OCI-LY1 (cell line): ENCODE results near the gene NOP58.

ENCODE experiments used
- H2AFZ ChIP-seq: fragments of 200-600 bp; sonication (generic), shearing (Covaris generic); 2 replicates; pipeline ENCODE4 v1.6.0; 2014; ENCODE audit warnings: antibody characterized with exemption, mild to moderate bottlenecking, low read length
- H3F3A ChIP-seq: fragments of 200-600 bp; sonication (generic), shearing (Covaris generic); 2 replicates; pipeline ENCODE4 v1.6.0; 2014; ENCODE audit warnings: mild to moderate bottlenecking, antibody characterized with exemption, low read length, moderate library complexity; ENCODE audit not compliant: insufficient read depth
- H3K27ac ChIP-seq: fragments of 200-600 bp; sonication (generic); 2 replicates; pipeline ENCODE4 v1.5.1; 2014; ENCODE audit warnings: low read length, mixed run types, mild to moderate bottlenecking, low read depth; ENCODE audit not compliant: poor library complexity, severe bottlenecking
- H3K27me3 ChIP-seq: fragments of 200-600 bp; sonication (generic); 2 replicates; pipeline ENCODE4 v1.6.0; 2014; ENCODE audit warnings: antibody characterized with exemption, mild to moderate bottlenecking, low read length, moderate library complexity; ENCODE audit not compliant: insufficient read depth
- H3K36me3 ChIP-seq: fragments of 200-600 bp; sonication (generic); 2 replicates; pipeline ENCODE4 v1.6.1; 2014; ENCODE audit warnings: mild to moderate bottlenecking, antibody characterized with exemption, low read length, moderate library complexity, mixed read lengths; ENCODE audit not compliant: insufficient read depth
- H3K4me1 ChIP-seq: fragments of 200-600 bp; sonication (generic); 2 replicates; pipeline ENCODE4 v1.5.1; 2014; ENCODE audit warnings: mild to moderate bottlenecking, low read length, moderate library complexity; ENCODE audit not compliant: insufficient read depth, severe bottlenecking
- H3K4me2 ChIP-seq: fragments of 200-600 bp; sonication (generic), shearing (Covaris generic); 2 replicates; pipeline ENCODE4 v1.6.1; 2014; ENCODE audit warnings: low read length
- H3K4me3 ChIP-seq: fragments of 200-600 bp; sonication (generic); 2 replicates; pipeline ENCODE4 v1.5.1; 2014; ENCODE audit warnings: low read length, low read depth, mild to moderate bottlenecking, mixed read lengths; ENCODE audit not compliant: poor library complexity, severe bottlenecking
- H3K79me2 ChIP-seq: fragments of 200-600 bp; shearing (Covaris generic); 2 replicates; pipeline ENCODE4 v1.6.1; 2016; ENCODE audit warnings: mixed run types, low read length, mixed read lengths; ENCODE audit not compliant: insufficient read depth
- H3K9ac ChIP-seq: fragments of 200-600 bp; sonication (generic), shearing (Covaris generic); 2 replicates; pipeline ENCODE4 v1.6.1; 2014; ENCODE audit warnings: mild to moderate bottlenecking, low read length, mixed read lengths
- H3K9me2 ChIP-seq: fragments of 200-600 bp; sonication (generic), shearing (Covaris generic); 2 replicates; pipeline ENCODE4 v1.6.1; 2014; ENCODE audit warnings: low read depth, mild to moderate bottlenecking, low read length, mixed read lengths
- H3K9me3 ChIP-seq: fragments of 200-600 bp; shearing (Covaris generic); 2 replicates; pipeline ENCODE4 v1.6.1; 2014; ENCODE audit warnings: low read length, mixed read lengths
- H4K20me1 ChIP-seq: fragments of 200-600 bp; sonication (generic), shearing (Covaris generic); 2 replicates; pipeline ENCODE4 v1.6.0; 2016; ENCODE audit warnings: mild to moderate bottlenecking, low read length; ENCODE audit not compliant: insufficient read depth
- EZH2 ChIP-seq: fragments of 200-600 bp; sonication (generic), shearing (Covaris generic); IDR thresholded peaks from 2 replicates; pipeline ENCODE4 v1.8.0; 2017; ENCODE audit warnings: borderline replicate concordance, mixed run types, mild to moderate bottlenecking, antibody characterized with exemption, low read length, moderate library complexity, mixed read lengths
- TF ChIP-seq, protein P1 (sequence below): fragments of 200-600 bp; sonication (generic), shearing (Covaris generic); IDR thresholded peaks from 2 replicates; pipeline ENCODE4 v1.5.1; 2017; ENCODE audit warnings: mild to moderate bottlenecking, antibody characterized with exemption, low read length, moderate library complexity, mixed read lengths

NOP58 gene

DNA sequence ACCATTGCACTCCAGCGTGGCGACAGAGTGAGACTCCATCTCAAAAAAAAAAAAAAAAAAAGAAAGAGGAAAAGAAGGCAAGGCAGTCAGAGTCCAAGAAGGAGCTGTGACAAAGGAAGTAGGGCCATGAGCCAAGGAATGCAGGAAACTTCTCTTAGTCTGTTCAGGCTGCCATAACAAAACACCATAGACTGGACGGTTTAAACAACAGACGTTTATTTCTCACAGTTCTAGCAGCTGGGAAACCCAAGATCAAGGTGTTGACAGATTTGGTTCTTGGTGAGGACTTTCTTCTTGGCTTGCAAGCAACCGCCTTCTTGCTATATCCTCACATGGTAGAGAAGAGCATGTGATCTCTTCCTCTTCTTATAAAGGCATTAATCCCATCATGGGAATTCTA lies 14.1 kb upstream of the NOP58 start:
- H3K4me1 ChIP-seq = no peaks in the 10 kb centered on the region
- H3K9me3 ChIP-seq = peaks cover 5% of the 10 kb centered on the region; the same call in 1 of the 2 replicates
- H3K27ac ChIP-seq = no peak overlapping the region
- no peak overlapping the region for H3K4me2 ChIP-seq
- no peak for TF ChIP-seq EZH2
- no peak overlapping the region for H3K4me3 ChIP-seq
- H3K9ac ChIP-seq = no peak overlapping the region
- H3K36me3 ChIP-seq = no peaks in the 10 kb centered on the region; the same call in 1 of the 2 replicates
- no peak overlapping the region for H2AFZ ChIP-seq
- H3K79me2 ChIP-seq = no peaks in the 10 kb centered on the region
- no peaks in the 10 kb centered on the region for H4K20me1 ChIP-seq
- H3K27me3 ChIP-seq = no peaks in the 10 kb centered on the region
- no peaks in the 10 kb centered on the region for H3K9me2 ChIP-seq
- no peaks in the 10 kb centered on the region for H3F3A ChIP-seq

DNA sequence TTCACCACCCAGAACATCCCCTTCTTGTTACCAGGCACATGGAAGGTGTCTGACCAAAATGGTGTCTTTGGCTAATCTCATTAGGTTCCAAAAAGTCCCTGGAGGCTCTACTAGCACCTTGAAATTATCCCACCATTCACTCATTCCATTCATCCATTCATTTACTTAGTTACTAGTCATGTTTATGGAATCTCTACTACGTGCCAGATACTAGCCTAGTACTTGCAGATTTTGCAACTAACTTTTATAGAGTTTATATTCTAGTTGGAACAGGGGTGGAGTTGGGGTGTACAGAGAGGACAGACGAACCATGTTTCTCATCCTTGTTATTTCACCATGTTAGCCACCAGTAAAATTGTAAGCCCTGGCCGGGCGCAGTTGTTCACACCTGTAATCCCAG lies 4.0 kb upstream of the NOP58 start:
- Histone ChIP-seq H3K27ac (no peak overlapping the region), H3K27me3 (no peaks in the 10 kb centered on the region), H3K4me1 (peaks cover 8% of the 10 kb centered on the region), H2AFZ (no peak overlapping the region), H3K9me2 (no peaks in the 10 kb centered on the region), H4K20me1 (no peaks in the 10 kb centered on the region), H3K36me3 (no peaks in the 10 kb centered on the region; the same call in 1 of the 2 replicates), H3K79me2 (peaks cover 9% of the 10 kb centered on the region), H3F3A (no peaks in the 10 kb centered on the region), H3K9me3 (no peaks in the 10 kb centered on the region; the same call in 1 of the 2 replicates), H3K4me3 (no peak overlapping the region), H3K9ac (no peak overlapping the region), H3K4me2 (no peak overlapping the region)
- no peak for TF ChIP-seq EZH2
- TF ChIP-seq, protein P1, sequence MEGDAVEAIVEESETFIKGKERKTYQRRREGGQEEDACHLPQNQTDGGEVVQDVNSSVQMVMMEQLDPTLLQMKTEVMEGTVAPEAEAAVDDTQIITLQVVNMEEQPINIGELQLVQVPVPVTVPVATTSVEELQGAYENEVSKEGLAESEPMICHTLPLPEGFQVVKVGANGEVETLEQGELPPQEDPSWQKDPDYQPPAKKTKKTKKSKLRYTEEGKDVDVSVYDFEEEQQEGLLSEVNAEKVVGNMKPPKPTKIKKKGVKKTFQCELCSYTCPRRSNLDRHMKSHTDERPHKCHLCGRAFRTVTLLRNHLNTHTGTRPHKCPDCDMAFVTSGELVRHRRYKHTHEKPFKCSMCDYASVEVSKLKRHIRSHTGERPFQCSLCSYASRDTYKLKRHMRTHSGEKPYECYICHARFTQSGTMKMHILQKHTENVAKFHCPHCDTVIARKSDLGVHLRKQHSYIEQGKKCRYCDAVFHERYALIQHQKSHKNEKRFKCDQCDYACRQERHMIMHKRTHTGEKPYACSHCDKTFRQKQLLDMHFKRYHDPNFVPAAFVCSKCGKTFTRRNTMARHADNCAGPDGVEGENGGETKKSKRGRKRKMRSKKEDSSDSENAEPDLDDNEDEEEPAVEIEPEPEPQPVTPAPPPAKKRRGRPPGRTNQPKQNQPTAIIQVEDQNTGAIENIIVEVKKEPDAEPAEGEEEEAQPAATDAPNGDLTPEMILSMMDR = no peak

DNA sequence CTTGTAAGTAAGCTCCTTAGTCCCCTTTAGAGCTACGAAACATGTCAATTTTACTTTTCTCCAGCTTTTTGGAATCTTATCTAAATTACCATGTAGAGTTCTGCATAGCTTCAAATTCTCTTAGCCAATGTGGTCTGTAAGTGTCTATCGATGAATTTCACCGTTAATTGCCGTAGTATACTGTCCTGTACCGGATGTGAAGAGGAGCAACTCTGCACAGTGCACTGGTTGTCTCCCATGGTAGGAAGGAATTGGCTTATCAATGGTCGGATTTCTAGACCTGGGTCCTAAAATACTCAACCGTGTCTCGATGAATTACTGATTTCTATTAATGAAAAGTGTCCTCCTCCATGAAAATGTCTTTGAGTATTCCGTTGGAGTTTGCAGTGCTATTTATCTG lies 1.9 kb downstream of the NOP58 start:
- Histone ChIP-seq H3K4me3 (peak overlapping the region; percentile 99), H3K79me2 (peaks cover 69% of the 10 kb centered on the region), H3K4me2 (peak overlapping the region; percentile 100), H3K27ac (peak overlapping the region; percentile 95), H2AFZ (no peak overlapping the region), H3K27me3 (no peaks in the 10 kb centered on the region), H3K9me3 (no peaks in the 10 kb centered on the region), H3F3A (no peaks in the 10 kb centered on the region), H3K4me1 (peaks cover 57% of the 10 kb centered on the region), H3K9ac (peak overlapping the region; percentile 99), H4K20me1 (peaks cover 16% of the 10 kb centered on the region; the same call in 1 of the 2 replicates), H3K9me2 (no peaks in the 10 kb centered on the region), H3K36me3 (peaks cover 40% of the 10 kb centered on the region; the same call in 1 of the 2 replicates)
- TF ChIP-seq, protein P1 = no peak
- TF ChIP-seq EZH2 = no peak

DNA sequence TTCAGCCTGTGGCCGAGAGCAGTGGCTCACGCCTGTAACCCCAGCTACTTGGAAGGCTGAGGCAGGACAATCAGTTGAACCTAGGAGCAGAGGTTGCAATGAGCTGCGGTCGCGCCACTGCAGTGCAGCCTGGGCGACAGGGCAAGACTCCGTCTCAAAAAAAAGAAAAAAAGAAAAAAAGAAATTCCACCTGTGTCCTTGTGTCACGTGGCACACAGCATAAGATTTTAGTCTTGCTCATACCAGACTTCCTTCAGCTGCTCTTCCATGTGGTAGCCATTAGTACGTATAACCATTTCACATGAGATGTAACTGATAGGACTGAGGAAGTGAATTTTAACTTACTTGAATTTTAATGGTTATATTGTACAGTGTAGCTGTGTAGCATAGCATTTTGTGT lies 4.0 kb downstream of the NOP58 start:
- no peaks in the 10 kb centered on the region for H3K9me3 ChIP-seq
- H3K27ac ChIP-seq = peak overlapping the region; percentile 6
- no peaks in the 10 kb centered on the region for H3K9me2 ChIP-seq
- peaks cover 55% of the 10 kb centered on the region for H3K4me1 ChIP-seq
- peaks cover 89% of the 10 kb centered on the region for H3K79me2 ChIP-seq
- peaks cover 22% of the 10 kb centered on the region for H4K20me1 ChIP-seq
- peak overlapping the region; percentile 99 for H3K4me3 ChIP-seq
- no peak for TF ChIP-seq EZH2
- TF ChIP-seq, protein P1 = no peak
- H3K27me3 ChIP-seq = no peaks in the 10 kb centered on the region
- H2AFZ ChIP-seq = no peak overlapping the region
- no peaks in the 10 kb centered on the region for H3F3A ChIP-seq
- H3K4me2 ChIP-seq = peak overlapping the region; percentile 100
- H3K36me3 ChIP-seq = peaks cover 54% of the 10 kb centered on the region
- H3K9ac ChIP-seq = peak overlapping the region; percentile 3; the same call in 1 of the 2 replicates
